ENCODE data around the gene MEF2B.

The MEF2B gene

DNA sequence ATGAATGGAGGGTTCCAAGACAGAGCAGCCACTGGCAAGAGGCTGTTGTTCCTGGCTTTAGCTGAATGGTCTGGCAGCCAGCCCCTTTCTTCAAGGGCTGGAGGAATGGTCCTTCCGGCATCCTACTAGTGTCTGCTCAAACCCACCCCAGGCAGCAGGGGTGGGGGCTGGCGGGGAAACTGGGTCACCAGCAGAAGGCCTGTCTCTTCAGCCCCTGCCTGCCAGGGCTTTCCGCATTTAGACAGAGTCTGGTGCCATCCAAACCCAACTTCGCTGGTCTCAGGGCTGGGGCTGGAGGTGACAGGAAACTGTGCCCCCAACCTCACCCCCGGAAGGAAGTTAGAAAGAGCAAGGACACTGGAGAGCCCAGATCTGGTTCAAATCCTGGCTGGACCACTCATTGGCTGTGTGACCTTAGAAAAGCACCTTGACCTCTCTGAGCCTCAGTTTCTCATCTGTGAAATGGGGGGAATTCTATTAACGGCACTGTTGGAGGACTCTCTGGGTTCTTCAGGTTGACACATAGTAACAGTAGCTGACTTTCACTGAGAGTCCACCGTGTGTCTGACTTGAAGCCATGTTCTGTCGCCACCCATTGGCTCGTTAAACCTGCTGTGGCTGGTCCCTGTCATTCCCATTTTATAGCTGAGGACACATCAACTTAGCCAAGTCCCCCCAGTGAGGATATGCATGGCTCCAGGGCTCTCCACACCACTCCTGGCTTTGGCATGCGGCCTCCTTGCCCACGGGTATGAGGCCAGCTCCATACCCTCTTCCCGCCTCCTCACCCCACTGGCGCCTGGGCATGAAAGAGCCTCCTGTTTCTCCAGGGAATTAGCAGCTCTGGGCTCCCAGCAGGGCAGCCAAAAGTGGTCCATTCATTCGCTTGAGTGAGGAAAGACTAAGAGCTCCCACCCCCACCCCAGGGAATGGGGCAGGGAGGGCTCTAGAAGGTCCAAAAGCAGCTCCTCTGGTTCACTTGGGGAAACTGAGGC is 35.6 kb upstream of the MEF2B start:
- DNase-seq (ENCODE audit: low spot score) = no peak
- peaks cover 11% of the 10 kb centered on the region for H3K9me3 Mint-ChIP-seq
- H3K27me3 Mint-ChIP-seq (ENCODE audit: low read depth) = peaks cover 2% of the 10 kb centered on the region
- H3K4me3 Mint-ChIP-seq = no peak overlapping the region
- H3K36me3 Mint-ChIP-seq (ENCODE audit: low read depth) = peaks cover 21% of the 10 kb centered on the region
- no peak overlapping the region for H3K27ac Mint-ChIP-seq
- H3K4me1 Mint-ChIP-seq (ENCODE audit: low read depth) = peaks cover 26% of the 10 kb centered on the region

DNA sequence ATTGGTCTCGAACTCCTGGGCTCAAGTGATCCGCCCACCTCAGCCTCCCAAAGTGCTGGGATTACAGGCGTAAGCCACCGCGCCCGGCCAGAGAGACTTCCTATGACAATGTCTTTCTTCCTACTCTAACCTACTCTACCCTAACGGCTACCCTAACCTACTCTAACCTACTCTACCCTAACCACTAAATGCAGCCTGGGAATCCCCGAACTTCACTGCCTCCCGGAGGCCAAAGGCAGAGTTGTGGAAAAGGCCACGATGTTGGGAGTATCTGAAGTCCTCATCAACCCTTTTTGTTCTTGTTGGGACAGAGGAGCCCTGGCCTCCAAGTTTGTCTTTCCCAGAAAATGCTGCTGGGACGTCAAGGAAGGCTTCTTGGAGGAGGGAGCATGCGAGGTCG is 34.1 kb upstream of the MEF2B start:
- H3K4me3 Mint-ChIP-seq = peak overlapping the region; percentile 93
- DNase-seq (ENCODE audit: low spot score) = no peak
- H3K36me3 Mint-ChIP-seq (ENCODE audit: low read depth) = peaks cover 24% of the 10 kb centered on the region
- peaks cover 26% of the 10 kb centered on the region for H3K4me1 Mint-ChIP-seq (ENCODE audit: low read depth)
- H3K27ac Mint-ChIP-seq = peak overlapping the region; percentile 35
- peaks cover 11% of the 10 kb centered on the region for H3K9me3 Mint-ChIP-seq
- H3K27me3 Mint-ChIP-seq (ENCODE audit: low read depth) = no peaks in the 10 kb centered on the region

DNA sequence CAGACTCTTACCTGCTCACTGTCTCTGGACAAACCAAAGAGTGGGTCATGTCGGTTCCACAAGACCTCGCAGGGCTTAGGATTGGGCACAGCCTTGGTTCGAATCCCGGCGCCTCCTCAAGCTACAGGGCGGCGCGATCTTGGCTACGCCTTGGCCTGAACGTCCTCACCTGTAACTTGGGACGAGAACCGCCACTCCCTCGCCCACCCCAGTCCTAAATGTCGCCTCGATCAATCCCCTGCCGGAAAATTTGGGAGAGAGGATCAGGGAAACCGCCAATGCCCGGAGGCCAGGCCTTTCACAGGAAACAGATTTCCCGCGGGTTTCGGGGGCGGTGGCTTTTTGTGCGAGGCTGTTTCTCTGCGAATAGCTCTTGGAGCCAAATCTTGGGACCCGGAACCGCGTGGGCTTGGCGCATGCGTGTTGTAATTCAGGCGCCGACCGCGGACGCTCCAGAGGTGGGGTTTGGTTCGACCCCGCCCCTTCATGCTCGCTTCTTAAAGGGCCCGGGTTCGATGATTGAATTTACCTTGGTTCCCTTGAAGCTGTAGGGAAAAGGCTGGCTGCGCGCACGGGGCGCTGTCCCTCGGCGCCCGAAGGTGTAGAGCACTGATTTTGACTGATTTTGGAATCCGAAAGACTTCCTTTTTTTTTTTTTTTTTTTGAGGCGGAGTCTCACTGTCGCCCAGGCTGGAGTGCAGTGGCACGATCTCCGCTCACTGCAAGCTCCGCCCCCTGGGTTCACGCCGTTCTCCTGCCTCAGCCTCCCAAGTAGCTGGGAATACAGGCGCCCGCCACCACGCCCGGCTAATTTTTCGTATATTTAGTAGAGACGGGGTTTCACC is 33.2 kb upstream of the MEF2B start, which contains the start of gene NR2C2AP:
Gene NR2C2AP, minus strand, starts transcription at position 403 of the 845 bp plus-strand sequence. Its CDS starts 354 bp downstream, at position 49.
- DNase-seq (ENCODE audit: low spot score) = peak; percentile 93
- Mint-ChIP-seq H3K27ac (peak within 1 kb of the TSS; percentile 90), H3K27me3 (ENCODE audit: low read depth) (no peaks in the 10 kb centered on the region), H3K4me1 (ENCODE audit: low read depth) (peaks cover 26% of the 10 kb centered on the region), H3K4me3 (peak within 1 kb of the TSS; percentile 93), H3K9me3 (peaks cover 11% of the 10 kb centered on the region), H3K36me3 (ENCODE audit: low read depth) (peaks cover 30% of the 10 kb centered on the region)

DNA sequence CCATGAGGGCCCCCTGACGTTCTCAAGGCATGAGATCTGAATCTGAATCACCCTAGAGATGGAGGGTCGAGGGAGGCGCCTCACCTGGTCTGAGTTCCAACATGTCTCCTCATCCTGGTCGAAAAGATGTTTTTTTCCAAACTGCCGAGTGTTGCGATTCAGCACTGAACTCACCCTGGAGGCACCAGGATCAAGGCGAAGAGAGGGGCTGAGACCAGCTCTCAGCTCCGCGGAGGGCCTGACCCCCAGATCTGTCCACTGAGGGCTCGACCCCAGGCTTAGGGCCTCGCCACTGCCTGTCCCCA is 32.6 kb upstream of the MEF2B start:
- no peak for DNase-seq (ENCODE audit: low spot score)
- Mint-ChIP-seq H3K9me3 (peaks cover 9% of the 10 kb centered on the region), H3K27me3 (ENCODE audit: low read depth) (no peaks in the 10 kb centered on the region), H3K27ac (peak overlapping the region; percentile 90), H3K36me3 (ENCODE audit: low read depth) (peaks cover 31% of the 10 kb centered on the region), H3K4me1 (ENCODE audit: low read depth) (peaks cover 23% of the 10 kb centered on the region), H3K4me3 (peak overlapping the region; percentile 93)

DNA sequence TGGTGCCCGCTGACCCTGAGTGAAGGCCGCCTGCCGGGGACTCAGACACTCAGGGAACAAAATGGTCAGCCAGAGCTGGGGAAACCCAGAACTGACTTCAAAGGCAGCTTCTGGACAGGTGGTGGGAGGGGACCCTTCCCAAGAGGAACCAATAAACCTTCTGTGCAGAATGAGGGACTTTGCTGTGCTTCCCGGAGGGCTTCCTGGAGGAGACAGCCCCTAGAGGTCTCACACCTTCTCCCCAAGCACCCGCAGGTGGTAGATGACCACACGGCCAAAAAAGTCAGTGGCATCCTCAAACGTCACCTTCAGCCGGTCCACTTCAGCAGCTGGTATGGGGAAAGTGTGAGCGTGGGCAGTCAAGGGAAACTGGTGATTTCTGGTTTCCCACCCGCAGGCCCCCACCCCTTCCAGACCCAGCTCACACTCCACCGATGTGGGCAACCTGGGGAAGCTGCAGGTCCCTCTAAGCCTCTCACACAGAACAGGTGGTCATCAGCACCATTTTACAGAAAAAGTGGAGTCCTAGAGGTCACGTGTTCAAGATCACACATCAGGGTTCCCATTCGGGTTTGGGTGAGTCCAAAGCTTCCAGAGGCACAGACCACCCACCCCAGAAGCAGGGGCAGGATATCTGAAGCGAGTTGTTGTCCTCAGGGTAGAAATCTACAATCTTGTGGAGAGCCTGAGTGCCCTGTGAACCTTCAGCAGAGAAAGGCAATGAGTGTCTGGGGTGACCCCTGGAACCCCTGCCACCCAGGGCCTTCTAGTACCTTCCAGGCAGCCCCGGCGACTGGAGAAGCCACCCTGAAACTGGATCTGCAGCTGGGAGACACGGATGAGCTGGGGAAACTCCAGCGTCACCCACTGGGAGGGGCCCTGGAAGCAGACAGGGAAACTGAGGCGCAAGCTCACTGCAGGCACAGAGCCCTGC is 31.9 kb upstream of the MEF2B start:
- H3K36me3 Mint-ChIP-seq (ENCODE audit: low read depth) = peaks cover 27% of the 10 kb centered on the region

DNA sequence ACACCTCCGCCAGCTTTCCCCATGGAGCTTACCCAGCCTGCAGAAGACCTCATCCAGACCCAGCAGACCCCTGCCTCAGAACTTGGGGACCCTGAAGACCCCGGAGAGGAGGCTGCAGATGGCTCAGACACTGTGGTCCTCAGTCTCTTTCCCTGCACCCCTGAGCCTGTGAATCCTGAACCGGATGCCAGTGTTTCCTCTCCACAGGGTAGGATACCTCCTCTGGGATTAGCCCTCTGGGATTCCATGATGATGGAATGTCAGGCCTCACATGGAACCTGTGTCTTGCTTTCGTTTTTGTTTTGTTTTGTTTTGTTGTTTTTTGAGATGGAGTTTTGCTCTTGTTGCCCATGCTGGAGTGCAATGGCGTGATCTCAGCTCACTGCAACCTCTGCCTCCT is 23.9 kb upstream of the MEF2B start:
- no peak for DNase-seq (ENCODE audit: low spot score)
- Mint-ChIP-seq H3K36me3 (ENCODE audit: low read depth) (peaks cover 22% of the 10 kb centered on the region), H3K9me3 (no peaks in the 10 kb centered on the region), H3K27ac (peak overlapping the region; percentile 76), H3K4me1 (ENCODE audit: low read depth) (peaks cover 20% of the 10 kb centered on the region), H3K4me3 (peak overlapping the region; percentile 98), H3K27me3 (ENCODE audit: low read depth) (no peaks in the 10 kb centered on the region)

More for the DNA sequence above, 31.9 kb upstream of the MEF2B start:
- no peak for DNase-seq (ENCODE audit: low spot score)
- Mint-ChIP-seq H3K9me3 (peaks cover 2% of the 10 kb centered on the region), H3K4me3 (peak overlapping the region; percentile 93), H3K4me1 (ENCODE audit: low read depth) (peaks cover 16% of the 10 kb centered on the region), H3K27ac (peak overlapping the region; percentile 90), H3K27me3 (ENCODE audit: low read depth) (no peaks in the 10 kb centered on the region)

DNA sequence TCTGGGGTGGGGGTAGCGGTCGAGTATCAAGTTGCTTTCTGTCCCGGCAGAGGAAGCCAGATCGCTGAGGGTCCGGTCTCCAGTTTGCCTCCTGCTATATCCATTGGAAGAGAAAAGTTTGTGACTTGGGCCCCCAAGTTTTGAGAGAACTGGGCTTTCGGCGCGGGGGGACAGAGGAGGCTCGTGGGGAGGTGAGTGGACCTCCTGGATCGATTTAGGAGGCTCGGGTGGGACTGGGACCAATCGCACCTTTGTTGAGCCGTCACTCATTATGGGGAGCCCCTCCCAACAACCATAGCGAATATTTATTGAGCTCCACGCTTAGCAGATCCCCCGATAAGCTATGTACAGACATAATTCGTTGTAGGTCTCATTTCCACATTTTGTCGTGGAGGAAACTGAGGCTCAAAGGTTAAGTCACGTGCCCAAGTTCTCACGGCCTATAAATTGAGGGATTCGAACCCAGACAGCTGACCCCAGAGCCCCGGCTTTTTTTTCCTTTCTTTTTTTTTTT is 22.9 kb upstream of the MEF2B start:
- H3K36me3 Mint-ChIP-seq (ENCODE audit: low read depth) = peaks cover 17% of the 10 kb centered on the region
- no peaks in the 10 kb centered on the region for H3K27me3 Mint-ChIP-seq (ENCODE audit: low read depth)
- H3K9me3 Mint-ChIP-seq = no peaks in the 10 kb centered on the region
- H3K4me1 Mint-ChIP-seq (ENCODE audit: low read depth) = peaks cover 20% of the 10 kb centered on the region
- no peak for DNase-seq (ENCODE audit: low spot score)
- H3K27ac Mint-ChIP-seq = peak overlapping the region; percentile 98
- peak overlapping the region; percentile 98 for H3K4me3 Mint-ChIP-seq

DNA sequence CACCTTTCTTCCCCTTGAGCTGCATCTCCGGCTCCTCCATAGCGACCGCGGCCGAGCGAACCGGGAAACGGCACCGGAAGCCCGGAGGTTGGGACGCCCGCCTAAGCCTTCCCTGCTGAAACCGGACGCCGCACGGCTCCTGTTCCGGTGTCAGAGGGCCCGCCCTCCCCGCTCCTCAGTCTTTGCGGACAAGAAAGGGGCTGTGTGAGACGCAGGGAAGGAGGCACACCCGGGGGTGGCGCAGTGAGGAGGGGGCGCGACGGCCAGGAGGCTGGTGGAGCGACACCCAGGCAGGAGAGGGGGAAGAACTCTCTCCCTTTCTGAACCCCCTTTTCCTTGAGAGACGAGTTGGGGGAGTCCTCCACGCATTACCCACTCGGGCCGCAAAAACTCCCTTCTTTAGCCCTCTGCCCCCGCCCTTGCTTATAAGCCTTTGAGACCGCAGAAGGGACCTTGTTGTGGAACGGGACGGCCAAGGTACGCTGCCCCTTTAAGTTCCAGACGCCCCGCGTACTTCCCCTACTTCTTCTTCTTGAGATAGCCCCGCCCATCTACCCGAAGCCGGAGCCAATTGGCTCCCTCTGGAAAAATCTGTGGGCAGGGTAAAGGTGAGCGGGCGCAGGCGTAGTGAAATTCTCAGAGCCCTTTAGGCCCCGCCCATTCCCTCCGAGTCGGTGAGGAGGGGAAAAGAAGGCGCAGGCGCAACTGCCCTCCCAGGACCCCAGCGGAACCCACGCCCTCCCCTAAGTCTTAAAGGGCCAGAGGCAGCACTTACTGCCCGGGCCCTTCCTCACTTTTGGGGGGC is 22.2 kb upstream of the MEF2B start, which contains the start of the genes BORCS8 and RFXANK:
Gene BORCS8, minus strand, starts transcription at position 75 of the 805 bp plus-strand sequence. Its CDS starts 35 bp downstream, at position 40.
Gene RFXANK, plus strand, starts transcription at position 181 of the 805 bp plus-strand sequence. CDS start 1,689 bp downstream, outside the sequence.
- Mint-ChIP-seq H3K4me1 (ENCODE audit: low read depth) (peaks cover 20% of the 10 kb centered on the region), H3K27me3 (ENCODE audit: low read depth) (no peaks in the 10 kb centered on the region), H3K27ac (peak within 1 kb of the TSS; percentile 98), H3K9me3 (no peaks in the 10 kb centered on the region), H3K36me3 (ENCODE audit: low read depth) (peaks cover 16% of the 10 kb centered on the region), H3K4me3 (peak within 1 kb of the TSS; percentile 98)
- DNase-seq (ENCODE audit: low spot score) = peak; percentile 99

DNA sequence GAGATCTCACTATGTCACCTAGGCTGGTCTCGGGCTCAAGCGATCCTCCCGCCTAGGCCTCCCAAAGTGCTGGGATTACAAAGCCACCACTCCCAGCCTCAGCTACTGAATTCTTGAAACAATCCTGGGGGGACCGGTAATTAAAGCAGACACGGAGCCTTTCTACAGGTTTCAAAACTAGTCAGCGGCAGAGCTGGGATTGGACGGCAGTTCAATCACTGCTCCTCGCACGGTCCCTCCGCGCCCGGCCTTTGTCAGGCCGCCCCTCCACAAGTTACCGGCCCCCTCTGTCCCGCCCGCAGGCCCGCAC is 21.7 kb upstream of the MEF2B start:
- Mint-ChIP-seq H3K27me3 (ENCODE audit: low read depth) (no peaks in the 10 kb centered on the region), H3K4me1 (ENCODE audit: low read depth) (peaks cover 20% of the 10 kb centered on the region), H3K27ac (peak overlapping the region; percentile 98), H3K4me3 (peak overlapping the region; percentile 98), H3K9me3 (no peaks in the 10 kb centered on the region), H3K36me3 (ENCODE audit: low read depth) (peaks cover 19% of the 10 kb centered on the region)
- DNase-seq (ENCODE audit: low spot score) = no peak

DNA sequence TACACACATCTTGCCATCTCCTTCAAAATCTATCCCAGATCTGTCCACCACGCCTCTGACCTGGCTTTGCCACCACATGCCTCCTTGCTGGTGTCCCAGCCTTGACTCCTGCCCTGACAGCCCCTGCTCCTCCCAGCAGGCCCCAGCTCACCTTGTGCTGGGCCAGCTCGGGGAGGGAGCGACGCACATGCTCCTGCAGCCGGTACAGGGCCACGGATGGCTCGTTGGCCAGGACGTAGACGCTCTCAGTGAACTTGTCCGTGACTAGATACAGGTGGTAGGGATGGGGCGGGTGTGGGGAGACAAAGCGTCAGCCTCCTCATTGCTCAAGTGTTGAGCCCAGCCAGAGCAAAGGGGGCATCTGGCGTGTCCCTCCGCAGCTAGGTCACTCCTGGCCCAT is 16.7 kb upstream of the MEF2B start:
- Mint-ChIP-seq H3K4me1 (ENCODE audit: low read depth) (peaks cover 15% of the 10 kb centered on the region), H3K27ac (no peak overlapping the region), H3K9me3 (no peaks in the 10 kb centered on the region), H3K4me3 (no peak overlapping the region), H3K36me3 (ENCODE audit: low read depth) (peaks cover 27% of the 10 kb centered on the region), H3K27me3 (ENCODE audit: low read depth) (no peaks in the 10 kb centered on the region)
- no peak for DNase-seq (ENCODE audit: low spot score)

DNA sequence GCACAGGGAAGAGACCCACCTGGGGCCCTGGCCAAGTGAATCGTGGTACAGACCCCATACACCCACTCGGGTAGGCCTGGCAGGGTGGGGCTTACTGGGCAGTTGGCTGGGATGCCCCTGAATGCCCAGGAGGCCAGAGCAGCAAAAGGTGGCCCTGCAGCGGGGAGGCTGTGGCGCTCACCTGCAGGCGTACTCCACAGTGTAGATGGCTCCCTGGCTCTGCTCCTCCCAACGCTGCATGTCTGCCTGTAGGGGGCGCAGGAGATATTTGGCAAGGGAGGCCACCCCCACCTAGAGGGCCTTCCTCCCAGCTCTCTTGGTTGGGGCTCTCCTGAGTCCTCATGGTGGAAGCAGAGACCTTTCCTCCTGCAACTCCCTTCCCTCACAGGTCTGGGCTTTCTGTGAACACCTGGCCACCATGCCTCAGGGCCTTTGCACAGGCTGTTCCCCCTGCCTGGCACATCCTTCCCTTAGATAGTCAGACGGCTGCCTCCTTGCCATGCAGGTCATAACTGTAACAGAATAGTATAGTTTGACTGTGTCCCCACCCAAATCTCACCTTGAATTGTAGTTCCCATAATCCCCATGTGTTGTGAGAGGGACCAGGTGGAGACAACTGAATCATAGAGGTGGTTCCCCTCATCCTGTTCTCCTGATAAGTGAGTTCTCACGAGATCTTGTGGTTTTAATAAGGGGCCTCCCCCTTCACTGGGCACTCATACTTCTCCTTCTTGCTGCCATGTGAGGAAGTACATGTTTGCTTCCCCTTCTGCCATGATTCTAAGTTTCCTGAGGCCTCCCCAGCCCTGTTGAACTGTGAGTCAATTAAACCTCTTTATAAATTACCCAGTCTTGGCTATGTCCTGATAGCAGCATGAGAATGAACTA is 16.0 kb upstream of the MEF2B start:
- peak; percentile 41 for DNase-seq (ENCODE audit: low spot score)
- Mint-ChIP-seq H3K9me3 (no peaks in the 10 kb centered on the region), H3K27me3 (ENCODE audit: low read depth) (no peaks in the 10 kb centered on the region), H3K36me3 (ENCODE audit: low read depth) (peaks cover 32% of the 10 kb centered on the region), H3K27ac (no peak overlapping the region), H3K4me3 (no peak overlapping the region), H3K4me1 (ENCODE audit: low read depth) (peaks cover 15% of the 10 kb centered on the region)

Data from T-helper 2 cell treated with Interferon-gamma antibody and Interleukin-4, amounts not matched to agents 5 μg/mL and 100 μg/mL, for 36 hours (primary cell).